Fibroblast of lung (primary cell): ENCODE measurements around the gene KRT72. TPM values are rescaled to one million over a fixed set of nuclear protein-coding genes. Genes with fewer than 3 reads are reported as not detected.

Experiments used
- DNase-seq, 2 donors: peaks; one replicate each; pipeline versions ENCODE4 v3.0.0 to v3.0.0-alpha.2; 2010; ENCODE audit warnings: low read depth in 2 of 2
- H2AFZ ChIP-seq: 2 replicates; pipeline ENCODE4 v1.5.1; 2012; ENCODE audit warnings: low read length, control low read depth, inconsistent platforms
- H3K27ac ChIP-seq: 2 replicates; pipeline ENCODE4 v1.5.1; 2011; ENCODE audit warnings: low read length, control low read depth; ENCODE audit not compliant: insufficient read depth
- H3K27me3 ChIP-seq: 2 replicates; pipeline ENCODE4 v1.5.1; 2011; ENCODE audit warnings: mild to moderate bottlenecking, low read length; ENCODE audit not compliant: control insufficient read depth, insufficient read depth
- H3K36me3 ChIP-seq: 2 replicates; pipeline ENCODE4 v1.5.1; 2011; ENCODE audit warnings: low read length; ENCODE audit not compliant: control insufficient read depth, insufficient read depth
- H3K4me1 ChIP-seq: 2 replicates; pipeline ENCODE4 v1.5.1; 2011; ENCODE audit warnings: low read length; ENCODE audit not compliant: control insufficient read depth, insufficient read depth; ENCODE audit errors: extremely low read depth
- H3K4me2 ChIP-seq: 2 replicates; pipeline ENCODE4 v1.5.1; 2011; ENCODE audit warnings: low read length, control low read depth; ENCODE audit not compliant: insufficient read depth; ENCODE audit errors: extremely low read depth
- H3K4me3 ChIP-seq, 4 experiments: fragments of 200-600 bp in 1 of 4; sonication (generic) in 1 of 4; replicated peaks in 1 of 4; 2 replicates each; pipeline ENCODE4 v1.5.1; 2011 to 2016; ENCODE audit warnings: low read length in 4 of 4, low read depth in 3 of 4, mild to moderate bottlenecking in 3 of 4, control low read depth in 2 of 4, inconsistent platforms in 1 of 4, mixed read lengths in 1 of 4; ENCODE audit not compliant: insufficient read depth in 1 of 4; ENCODE audit errors: control extremely low read depth in 1 of 4
- H3K79me2 ChIP-seq: 2 replicates; pipeline ENCODE4 v1.5.1; 2012; ENCODE audit warnings: mild to moderate bottlenecking, low read length, inconsistent platforms; ENCODE audit not compliant: control insufficient read depth, insufficient read depth
- H3K9ac ChIP-seq: 2 replicates; pipeline ENCODE4 v1.5.1; 2011; ENCODE audit warnings: mild to moderate bottlenecking, low read length, control low read depth; ENCODE audit not compliant: insufficient read depth
- H3K9me3 ChIP-seq: 2 replicates; pipeline ENCODE4 v1.5.1; 2012; ENCODE audit warnings: low read depth, low read length; ENCODE audit not compliant: control insufficient read depth, insufficient read depth
- H4K20me1 ChIP-seq: 2 replicates; pipeline ENCODE4 v1.5.1; 2011; ENCODE audit warnings: low read length; ENCODE audit not compliant: control insufficient read depth, insufficient read depth; ENCODE audit errors: extremely low read depth
- CTCF ChIP-seq, 2 donors: IDR thresholded peaks in 1 of 2; conservative IDR thresholded peaks in 1 of 2; 1 replicate in 1 of 2; 2 replicates in 1 of 2; pipeline ENCODE4 v1.5.1; 2011 to 2012; ENCODE audit warnings: low read length in 2 of 2, control low read depth in 1 of 2, inconsistent platforms in 1 of 2, low read depth in 1 of 2, mild to moderate bottlenecking in 1 of 2
- EZH2 ChIP-seq: IDR thresholded peaks from 2 replicates; pipeline ENCODE4 v1.5.1; 2012; ENCODE audit warnings: low read length, control low read depth, mild to moderate bottlenecking; ENCODE audit errors: missing control alignments
- polyA minus RNA-seq: library from RNA; depleted of rRNA, polyadenylated mRNA; stranded (reverse); fragments of >200 nt; gene quantifications from 2 replicates; pipeline ENCODE4 v1.2.3, GENCODE V29; 2011; ENCODE audit warnings: low replicate concordance
- polyA plus RNA-seq, 2 donors: library from polyadenylated mRNA; depleted of rRNA in 1 of 2; stranded (reverse) in 1 of 2; unstranded in 1 of 2; fragments of >200 nt; gene quantifications; 2 replicates each; pipeline ENCODE4 v1.2.1, GENCODE V29; 2011 to 2012; ENCODE audit warnings: missing spikeins in 1 of 2
- total RNA-seq: library from RNA; depleted of rRNA; stranded (reverse); fragments of >200 nt; gene quantifications from 2 replicates; pipeline ENCODE4 v1.2.1, GENCODE V29; 2014

KRT72 gene
- total RNA-seq (not detected in 2 replicates), polyA plus RNA-seq (not detected in 2 replicates), polyA minus RNA-seq (not detected in 2 replicates)
- not detected in 2 replicates for polyA plus RNA-seq (2012)

GRCh38 chr12:52600941-52601481, at the start of gene KRT72:
KRT72 (minus strand) TSS chr12:52601463; CDS start chr12:52601452, 11 bp downstream.
- Histone ChIP-seq H3K4me3 (no peak within 1 kb of the TSS), H3K79me2 (no peaks in the 10 kb centered on the region), H3K9ac (no peak within 1 kb of the TSS), H3K9me3 (no peaks in the 10 kb centered on the region), H3K27ac (no peak within 1 kb of the TSS), H3K4me1 (no peaks in the 10 kb centered on the region), H3K27me3 (peaks cover 15% of the 10 kb centered on the region), H2AFZ (no peak within 1 kb of the TSS), H4K20me1 (no peaks in the 10 kb centered on the region), H3K4me2 (no peak within 1 kb of the TSS), H3K36me3 (no peaks in the 10 kb centered on the region)
- no peak for DNase-seq
- TF ChIP-seq EZH2 (no peak), CTCF (conservative IDR thresholded peaks at IDR 0.05 in 1 of 2, IDR thresholded peaks at IDR 0.05 in 1 of 2; ENCODE audit: low read depth in 1 of 2, low read length in 2 of 2) (no peak)

GRCh38 chr12:52650520-52651081, 49.3 kb upstream of the KRT72 start:
- no peak overlapping the region for H3K4me3 ChIP-seq
- DNase-seq: no peak

GRCh38 chr12:52649066-52649465, 47.8 kb upstream of the KRT72 start:
- Histone ChIP-seq H3K4me3 (no peak overlapping the region), H3K27ac (no peak overlapping the region), H3K36me3 (no peaks in the 10 kb centered on the region), H3K9ac (no peak overlapping the region), H3K4me1 (no peaks in the 10 kb centered on the region), H2AFZ (no peak overlapping the region), H3K27me3 (peaks cover 3% of the 10 kb centered on the region), H3K79me2 (no peaks in the 10 kb centered on the region), H3K4me2 (no peak overlapping the region), H3K9me3 (no peaks in the 10 kb centered on the region), H4K20me1 (no peaks in the 10 kb centered on the region)
- no peak for DNase-seq
- no peak for TF ChIP-seq EZH2

More at GRCh38 chr12:52650520-52651081, 49.3 kb upstream of the KRT72 start:
- Histone ChIP-seq H3K4me2 (no peak overlapping the region), H3K79me2 (no peaks in the 10 kb centered on the region), H3K27ac (no peak overlapping the region), H3K9me3 (no peaks in the 10 kb centered on the region), H3K27me3 (peaks cover 3% of the 10 kb centered on the region), H4K20me1 (no peaks in the 10 kb centered on the region), H3K36me3 (no peaks in the 10 kb centered on the region), H2AFZ (no peak overlapping the region), H3K4me1 (no peaks in the 10 kb centered on the region), H3K9ac (no peak overlapping the region)
- TF ChIP-seq CTCF (conservative IDR thresholded peaks at IDR 0.05 in 1 of 2, IDR thresholded peaks at IDR 0.05 in 1 of 2; ENCODE audit: low read depth in 1 of 2, low read length in 2 of 2) (no peak), EZH2 (no peak)
